NCI-H510A treated with DMSO at 0.1 percent for 48 hours (cell line): Measurements from ENCODE around the gene AIG1.
"Not testable (repeated sequence)": the region's sequence is repeated elsewhere in the genome, so short reads cannot be mapped to it uniquely, and the experiment has no call there.

ENCODE experiments used
- DNase-seq: peaks from one replicate; lab custom pipeline; 2025; lab: John Stamatoyannopoulos, UW

The AIG1 gene

DNA sequence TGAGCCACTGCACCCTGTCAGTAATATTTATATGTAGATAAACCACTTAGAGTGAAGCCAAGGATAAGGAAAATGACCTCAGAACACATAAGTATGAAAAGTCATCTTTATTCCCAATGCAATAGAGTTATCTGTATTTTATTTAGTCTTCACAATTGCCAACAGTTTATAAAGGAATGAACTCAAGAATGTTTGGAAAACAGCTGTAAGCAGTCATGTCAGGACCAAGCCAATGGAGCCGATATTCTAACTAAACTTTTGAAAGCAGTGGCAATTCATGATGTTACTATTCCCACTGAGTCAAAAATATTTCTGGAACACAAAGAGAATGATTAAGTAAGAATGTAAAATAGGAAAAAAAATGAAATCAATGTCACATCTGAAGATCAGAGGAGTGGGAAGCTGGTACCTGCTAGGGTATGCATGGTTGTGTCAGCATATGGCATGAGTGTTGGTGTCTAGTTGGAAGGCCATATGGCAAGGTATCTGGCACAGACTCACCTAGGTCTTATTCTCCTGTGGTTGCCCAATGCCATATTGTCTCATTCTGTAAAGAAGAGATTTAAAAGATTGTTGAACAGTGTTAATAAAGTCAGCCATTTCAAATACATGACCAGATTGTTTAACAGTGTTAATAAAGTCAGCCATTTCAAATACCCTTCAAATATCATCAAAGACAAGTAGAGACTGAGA, 271.6 kb downstream of the AIG1 start:
- no peak for DNase-seq

DNA sequence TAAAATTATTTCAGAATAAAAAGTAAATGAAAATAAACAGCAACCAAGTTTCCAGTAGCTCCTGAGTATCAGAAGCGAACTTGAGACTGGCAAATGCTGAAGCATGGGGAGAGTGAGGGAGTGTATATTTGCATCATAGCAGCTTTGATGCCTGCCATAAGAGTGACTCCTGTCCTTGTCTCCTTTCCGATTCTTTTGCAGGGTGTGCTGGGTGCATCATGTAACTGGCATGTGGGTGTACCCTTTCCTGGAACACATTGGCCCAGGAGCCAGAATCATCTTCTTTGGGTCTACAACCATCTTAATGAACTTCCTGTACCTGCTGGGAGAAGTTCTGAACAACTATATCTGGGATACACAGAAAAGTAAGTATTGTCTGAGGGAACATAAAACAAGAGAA, 272.4 kb downstream of the AIG1 start:
- DNase-seq: no peak

DNA sequence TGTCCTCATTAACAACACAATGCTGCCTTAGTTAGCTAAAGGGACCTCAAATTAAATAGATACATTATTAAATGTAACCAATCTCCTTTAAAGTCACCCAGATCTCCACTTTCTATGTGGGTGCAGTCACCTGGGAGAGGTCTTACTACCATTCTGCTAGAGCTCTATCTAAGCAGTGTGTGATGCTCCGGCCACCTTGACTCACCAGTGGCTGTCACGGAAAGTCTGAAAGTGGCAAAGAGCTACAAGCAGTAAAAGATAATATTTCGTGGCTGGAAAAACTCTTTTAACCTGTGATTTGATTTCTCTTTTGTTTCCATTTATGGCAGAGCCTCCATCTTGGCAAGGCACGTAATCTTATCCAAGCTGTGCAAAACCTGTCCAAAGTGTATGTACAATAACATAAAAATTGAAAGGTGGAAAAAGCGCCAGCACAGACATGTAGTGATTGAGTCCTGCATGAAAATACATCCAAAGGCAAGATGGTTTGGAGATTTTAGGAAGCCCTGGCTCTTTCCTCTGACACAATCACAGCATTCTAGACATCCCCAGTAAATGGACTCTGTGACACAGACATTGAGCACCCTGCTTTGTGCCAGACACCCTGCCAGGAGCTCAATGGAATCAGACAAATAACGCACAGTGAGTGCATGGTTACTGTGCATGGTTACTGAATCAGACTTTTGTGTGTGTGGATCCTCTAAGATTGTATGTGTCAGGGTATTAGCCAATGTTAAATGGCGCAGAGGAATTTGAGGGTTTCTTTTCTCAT, 273.2 kb downstream of the AIG1 start:
- DNase-seq: no peak

DNA sequence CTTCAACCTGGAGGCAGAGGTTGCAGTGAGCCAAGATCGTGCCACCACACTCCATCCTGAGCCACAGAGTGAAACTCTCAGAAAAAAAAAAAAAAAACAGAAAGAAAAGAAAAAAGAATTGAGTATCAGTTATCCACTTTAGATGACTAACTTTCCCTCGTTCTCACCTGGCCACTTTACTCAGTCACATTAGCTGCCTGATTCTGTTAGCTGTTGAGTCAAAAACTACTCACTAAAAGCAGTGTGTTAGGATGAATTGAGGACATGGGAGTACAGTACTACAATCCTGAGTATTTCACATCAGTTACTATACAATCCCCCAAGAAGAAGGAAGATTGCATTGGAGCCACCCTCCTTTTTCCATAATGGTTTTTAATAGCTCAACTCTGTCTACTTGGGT, 275.2 kb downstream of the AIG1 start:
- no peak for DNase-seq

- DNase-seq: no peak
Observed at GRCh38 chr6:143336446-143337152, 275.9 kb downstream of the AIG1 start.

DNA sequence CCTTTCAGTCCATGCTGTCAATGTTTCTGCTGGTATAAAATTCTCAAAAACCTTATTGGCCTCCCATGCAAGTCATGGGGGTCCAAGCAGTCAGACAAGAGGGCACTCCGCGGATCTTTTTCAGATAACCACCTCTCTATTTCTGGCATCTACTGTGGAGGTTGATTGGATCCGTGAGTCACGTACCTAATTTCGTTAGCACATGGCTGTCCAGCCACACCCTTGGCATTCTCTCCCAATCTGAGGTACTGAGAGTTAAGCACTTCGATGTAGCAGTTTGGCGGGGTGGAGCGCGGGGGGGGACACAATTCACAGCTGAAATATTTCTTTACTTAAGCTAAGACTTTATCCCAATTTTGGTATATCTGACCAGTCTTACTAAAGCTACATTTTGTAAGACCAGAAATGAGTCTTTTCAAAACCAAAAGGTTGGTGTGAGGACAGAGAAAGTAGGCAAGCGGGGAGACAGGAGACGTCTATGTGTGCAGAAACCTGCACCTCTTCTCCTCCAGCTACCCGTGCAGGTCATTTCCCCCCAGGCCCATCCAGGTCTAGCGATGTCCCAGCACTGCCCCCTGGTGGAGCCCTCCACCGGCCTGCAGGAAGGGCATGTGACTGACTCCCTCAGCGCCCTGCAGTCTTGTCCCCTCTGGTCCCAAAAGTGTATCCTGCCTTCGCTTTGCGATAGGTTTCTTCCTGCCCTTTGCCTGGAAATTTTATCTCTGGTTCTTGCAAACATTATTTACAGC, 276.7 kb downstream of the AIG1 start:
- no peak for DNase-seq

GRCh38 chr6:143339223-143339622, 278.5 kb downstream of the AIG1 start:
- DNase-seq: no peak

GRCh38 chr6:143345477-143345876, 284.8 kb downstream of the AIG1 start:
- not testable (repeated sequence) for DNase-seq

- no peak for DNase-seq
Observed at GRCh38 chr6:143346004-143346403, 285.3 kb downstream of the AIG1 start.

DNA sequence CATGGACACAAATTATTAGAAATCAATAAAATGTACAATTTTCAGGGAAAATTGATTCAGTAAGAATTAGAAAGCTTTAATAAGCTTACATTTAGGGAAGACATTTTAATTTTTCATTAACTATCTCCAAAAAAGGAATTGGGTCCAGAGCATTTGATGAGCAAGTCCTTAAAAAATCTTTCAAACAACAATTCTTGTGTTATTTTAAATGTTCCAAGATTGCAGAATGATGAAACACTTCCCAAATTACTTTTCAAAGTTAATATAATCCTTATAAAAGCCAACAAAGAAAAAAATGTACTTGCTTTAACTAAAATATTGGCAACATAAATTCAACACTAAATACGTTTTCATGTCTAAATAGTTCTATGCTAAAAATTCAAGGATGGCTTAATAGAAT, 287.8 kb downstream of the AIG1 start:
- no peak for DNase-seq

DNA sequence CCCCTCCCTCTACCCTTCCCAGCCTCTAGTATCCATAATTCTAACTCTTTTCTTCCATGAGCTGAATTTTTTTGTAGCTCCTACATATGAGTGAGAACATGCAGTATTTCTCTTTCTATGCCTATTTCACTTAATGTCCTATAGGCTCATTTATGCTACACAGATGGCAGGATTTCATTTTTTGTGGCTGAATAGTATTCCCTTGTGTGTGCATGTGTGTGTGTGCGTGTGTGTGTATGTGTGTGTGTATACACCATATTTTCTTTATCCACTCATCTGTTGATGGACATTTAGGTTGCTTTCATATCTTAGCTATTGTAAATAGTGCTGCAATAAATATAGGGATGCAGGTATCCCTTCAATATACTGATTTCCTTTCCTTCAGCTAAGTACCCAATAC, 288.8 kb downstream of the AIG1 start:
- DNase-seq: no peak

DNA sequence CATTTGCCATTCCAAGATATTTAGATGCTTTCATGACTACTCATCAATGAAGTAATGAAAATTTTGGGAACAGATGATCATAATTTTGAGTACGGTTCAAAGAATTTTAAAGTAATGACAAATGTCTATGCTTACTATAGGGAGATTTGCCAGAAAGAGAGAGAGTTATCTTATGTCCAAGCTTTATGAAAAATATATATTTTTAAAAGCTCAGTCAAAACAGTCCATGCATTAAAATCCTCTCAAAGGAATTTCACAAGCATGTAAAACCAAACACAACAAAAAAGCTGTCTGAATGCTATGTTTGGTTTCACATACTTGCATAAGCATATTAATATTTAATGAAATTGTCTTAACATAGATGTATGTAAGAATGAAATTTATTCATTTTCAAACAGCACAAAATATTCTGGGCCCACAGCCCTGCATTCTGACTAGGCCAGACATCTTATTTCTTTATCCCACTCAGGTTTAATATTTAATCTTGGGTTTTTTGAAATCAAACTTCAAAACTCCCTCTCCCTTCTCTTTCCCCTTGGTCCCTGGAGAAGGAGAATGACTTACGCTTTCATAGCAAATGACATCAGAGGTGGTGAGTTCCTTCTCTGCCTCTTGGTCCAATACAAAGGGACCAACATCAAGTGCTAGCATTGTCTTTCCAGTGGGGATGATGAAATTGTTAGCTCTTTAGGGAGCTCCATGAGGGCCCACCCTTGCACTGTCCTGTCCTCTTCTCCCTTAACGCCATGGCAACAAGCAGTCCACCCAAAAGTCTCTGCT, 295.6 kb downstream of the AIG1 start:
- DNase-seq: no peak

DNA sequence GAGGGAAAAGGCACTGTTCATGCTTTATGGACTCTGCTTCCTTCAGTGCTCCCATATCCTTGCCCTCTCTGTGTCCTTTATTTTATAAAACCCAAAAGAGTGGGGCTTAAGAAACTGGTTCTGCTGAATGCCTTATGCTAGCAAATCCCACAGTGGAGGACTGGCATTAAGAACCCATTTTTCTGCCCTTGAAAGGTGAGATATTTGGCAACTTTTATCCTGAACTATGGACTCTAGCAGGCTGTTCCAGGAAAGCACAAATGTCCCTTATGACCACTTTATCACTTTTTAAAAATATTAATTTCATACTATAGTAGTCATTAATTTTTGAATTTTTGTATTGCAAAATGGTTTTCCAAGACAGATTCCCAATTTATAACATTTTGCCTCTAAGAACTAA, 296.5 kb downstream of the AIG1 start:
- DNase-seq: no peak

DNA sequence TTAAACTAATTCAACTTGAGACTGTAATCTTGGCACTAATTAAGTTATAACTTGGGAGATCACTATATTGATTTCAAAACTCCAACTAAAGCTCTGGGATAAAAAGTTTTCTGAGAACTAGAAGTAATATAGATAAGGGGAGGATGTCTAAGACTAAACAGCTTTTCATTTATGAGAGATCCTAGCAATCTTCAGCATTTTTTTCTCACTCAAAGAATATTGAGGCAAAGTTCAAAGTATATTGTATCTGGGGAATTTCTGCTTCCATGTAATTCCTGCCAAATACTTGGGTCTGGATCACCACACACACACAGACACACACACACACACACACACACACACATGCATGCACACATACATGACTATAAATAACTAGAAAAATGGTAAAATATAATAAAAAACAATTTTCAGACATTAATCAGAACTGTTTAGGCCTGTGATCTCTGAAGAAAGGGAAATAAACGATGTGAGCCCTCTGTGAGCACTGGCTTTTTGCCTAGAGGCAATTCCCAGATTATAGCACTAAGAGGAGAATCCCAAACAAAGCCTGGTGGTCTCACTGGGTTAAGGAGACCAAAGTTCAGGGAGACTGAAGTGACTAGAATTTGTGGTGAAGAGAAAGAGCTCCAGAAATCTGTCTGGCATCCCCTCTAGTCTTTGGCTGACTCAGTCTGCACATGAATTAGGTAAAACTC, 297.0 kb downstream of the AIG1 start:
- no peak for DNase-seq

DNA sequence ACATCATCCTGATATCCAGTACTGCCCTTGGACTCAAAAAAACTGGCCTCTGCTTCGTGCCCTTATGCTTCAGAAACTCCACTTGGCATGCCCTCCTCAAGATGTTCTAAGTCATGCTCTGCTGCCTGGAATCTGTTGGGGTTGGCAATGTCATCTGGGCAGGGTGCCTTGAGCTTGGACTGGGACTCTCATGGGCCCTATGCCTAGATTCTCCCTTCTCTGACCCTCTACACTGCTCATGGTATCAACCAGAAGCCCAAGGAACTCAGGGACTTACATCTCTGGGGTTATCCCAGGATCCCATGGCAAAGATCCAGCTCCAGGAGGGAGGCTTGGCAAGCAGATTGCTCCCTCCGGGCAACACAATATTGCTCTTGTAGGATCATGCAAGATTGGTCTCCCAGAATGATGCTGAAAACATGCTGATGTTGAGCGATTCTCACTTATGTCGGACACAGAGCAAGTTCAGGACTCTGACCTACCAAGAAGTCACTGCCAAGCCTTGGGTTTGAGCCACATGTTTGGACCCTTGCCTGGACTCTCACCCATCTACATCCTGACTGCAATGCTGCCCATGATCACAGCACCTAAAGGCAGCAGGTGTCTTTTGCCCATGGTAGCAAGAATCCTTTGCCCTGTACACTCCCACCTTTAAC, 301.0 kb downstream of the AIG1 start:
- no peak for DNase-seq

DNA sequence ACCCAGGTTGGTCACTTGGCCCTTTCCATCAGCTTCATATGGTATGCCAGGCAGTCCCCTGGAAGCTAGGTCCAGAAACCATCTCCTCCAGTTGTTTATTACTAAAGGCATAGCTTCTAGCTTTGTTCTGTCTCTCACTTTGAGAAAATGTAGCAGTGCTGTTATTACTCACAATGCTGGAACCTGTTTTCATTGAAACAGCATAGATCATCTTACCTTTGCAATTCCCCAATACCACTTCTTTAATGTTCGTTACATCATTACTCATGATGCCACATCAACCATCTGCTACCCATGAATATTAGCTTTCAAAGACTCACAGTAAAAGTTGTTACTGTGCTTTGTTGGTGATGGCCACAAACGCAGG, 301.5 kb downstream of the AIG1 start:
- DNase-seq: no peak

GRCh38 chr6:143363299-143363698, 302.6 kb downstream of the AIG1 start:
- DNase-seq: no peak

DNA sequence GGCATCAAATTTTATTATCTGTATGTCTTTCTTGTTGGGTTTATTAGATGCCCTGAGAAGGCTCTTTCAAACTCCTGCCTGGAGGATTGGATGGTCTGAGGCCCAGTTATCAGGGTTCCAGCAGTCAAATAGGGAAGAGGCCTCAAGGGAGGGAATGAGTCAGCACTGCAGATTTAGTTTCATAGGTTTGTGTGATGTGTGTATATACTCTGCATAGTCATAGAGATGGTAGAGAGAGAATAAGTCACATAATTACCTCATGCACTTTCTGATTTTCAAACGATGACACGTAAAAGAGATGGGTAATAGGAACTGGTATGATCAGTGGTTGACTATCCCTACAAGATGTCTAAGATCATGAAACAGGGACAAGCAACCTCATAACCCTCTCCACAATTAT, 307.7 kb downstream of the AIG1 start:
- no peak for DNase-seq

- no peak for DNase-seq
Observed at GRCh38 chr6:143369971-143370370, 309.3 kb downstream of the AIG1 start.

- DNase-seq: no peak
Observed at GRCh38 chr6:143370812-143371370, 310.2 kb downstream of the AIG1 start.
